GM21526 (cell line): ENCODE measurements around the gene IL22RA2.
"Not testable (repeated sequence)": the region's sequence is repeated elsewhere in the genome, so short reads cannot be mapped to it uniquely, and the experiment has no call there.

ENCODE experiments used
- ATAC-seq: cut with Tn5 transposase; IDR thresholded peaks from one replicate; pipeline ENCODE4 v1.9.1; 2021; ENCODE audit warnings: moderate library complexity; ENCODE audit not compliant: unreplicated experiment, low FRiP score

Gene IL22RA2

GRCh38 chr6:137173501-137173900, at the start of gene IL22RA2:
Gene IL22RA2, minus strand, starts transcription at chr6:137173644. Its CDS starts 11,895 bp downstream, at chr6:137161749.
- no peak for ATAC-seq

GRCh38 chr6:137222381-137222780, 48.9 kb upstream of the IL22RA2 start:
- ATAC-seq: no peak

GRCh38 chr6:137219664-137220252, 46.3 kb upstream of the IL22RA2 start:
- peak; percentile 6 for ATAC-seq

- ATAC-seq: peak; percentile 89
Observed at GRCh38 chr6:137218917-137219663, 45.6 kb upstream of the IL22RA2 start, which contains the start of gene IFNGR1. Gene IFNGR1, minus strand, starts transcription at chr6:137219385. Its CDS starts 58 bp downstream, at chr6:137219327.

GRCh38 chr6:137218473-137218916, 45.1 kb upstream of the IL22RA2 start:
- no peak for ATAC-seq

- ATAC-seq: no peak
Observed at GRCh38 chr6:137217801-137218472, 44.5 kb upstream of the IL22RA2 start.

- no peak for ATAC-seq
Observed at GRCh38 chr6:137216875-137217553, 43.6 kb upstream of the IL22RA2 start.

- no peak for ATAC-seq
Observed at GRCh38 chr6:137216106-137216505, 42.7 kb upstream of the IL22RA2 start.

GRCh38 chr6:137215630-137216029, 42.2 kb upstream of the IL22RA2 start:
- ATAC-seq: not testable (repeated sequence)

- no peak for ATAC-seq
Observed at GRCh38 chr6:137214931-137215330, 41.5 kb upstream of the IL22RA2 start.

GRCh38 chr6:137213813-137214212, 40.4 kb upstream of the IL22RA2 start:
- no peak for ATAC-seq

- ATAC-seq: no peak
Observed at GRCh38 chr6:137213331-137213740, 39.9 kb upstream of the IL22RA2 start.

- ATAC-seq: no peak
Observed at GRCh38 chr6:137211910-137212309, 38.5 kb upstream of the IL22RA2 start.

GRCh38 chr6:137210903-137211302, 37.5 kb upstream of the IL22RA2 start:
- no peak for ATAC-seq

- ATAC-seq: no peak
Observed at GRCh38 chr6:137208279-137208678, 34.8 kb upstream of the IL22RA2 start.

GRCh38 chr6:137207457-137207856, 34.0 kb upstream of the IL22RA2 start:
- not testable (repeated sequence) for ATAC-seq

GRCh38 chr6:137206577-137206976, 33.1 kb upstream of the IL22RA2 start:
- ATAC-seq: no peak

- no peak for ATAC-seq
Observed at GRCh38 chr6:137203256-137203655, 29.8 kb upstream of the IL22RA2 start.

- ATAC-seq: no peak
Observed at GRCh38 chr6:137202078-137202477, 28.6 kb upstream of the IL22RA2 start.

GRCh38 chr6:137201006-137201405, 27.6 kb upstream of the IL22RA2 start:
- no peak for ATAC-seq

- no peak for ATAC-seq
Observed at GRCh38 chr6:137200288-137200687, 26.8 kb upstream of the IL22RA2 start.
